Mucosa of descending colon (tissue), 3 donors: ENCODE measurements around the gene MEGF11. TPM values are rescaled to one million over a fixed set of nuclear protein-coding genes. Genes with fewer than 3 reads are reported as not detected.

Experiments
- ATAC-seq: fragments of 200-7000 bp; cut with Tn5 transposase; one replicate; pipeline ENCODE4 v1.9.1; 2020; ENCODE audit warnings: mild to moderate bottlenecking, moderate library complexity
- DNase-seq, 3 donors: peaks; one replicate each; pipeline ENCODE4 v3.0.0-alpha.2; 2020
- H3K36me3 ChIP-seq: fragments of 200-600 bp; one replicate; pipeline ENCODE4 v1.8.0; 2021; ENCODE audit warnings: low read depth, mild to moderate bottlenecking
- H3K4me1 ChIP-seq: fragments of 200-600 bp; one replicate; pipeline ENCODE4 v1.8.0; 2021; ENCODE audit warnings: low read depth, mild to moderate bottlenecking
- H3K4me3 ChIP-seq: fragments of 200-600 bp; one replicate; pipeline ENCODE4 v1.8.0; 2021; ENCODE audit warnings: mild to moderate bottlenecking
- H3K9me3 ChIP-seq: fragments of 200-600 bp; one replicate; pipeline ENCODE4 v1.8.0; 2021; ENCODE audit warnings: mild to moderate bottlenecking
- intact Hi-C, 2 donors: fragments of 100-400 bp; cut with DNase I in 1 of 2; cut with micrococcal nuclease in 1 of 2; formaldehyde crosslinking; loops; one replicate each; pipeline versions ENCODE4 v1.11.0 to v1.11.1; 2022; cut with DNase I, micrococcal nuclease
- total RNA-seq, 3 donors: library from RNA; stranded (reverse); fragmentation: NEBNext Ultra II Directional in 2 of 3; extraction: Animal tissue kit (Norgen Biotek cat#: 25700) in 2 of 3; gene quantifications; one replicate each; pipeline versions ENCODE4 v1.2.1 to v1.2.4, GENCODE V29; 2021 to 2023
- TF ChIP-seq, protein P1 (sequence below): fragments of 200-600 bp; IDR thresholded peaks from one replicate; pipeline ENCODE4 v1.8.0; 2022; ENCODE audit warnings: antibody characterized with exemption, mild to moderate bottlenecking
- donor health status: DM: no; HTN: no; CAD: no; lungs with moderate emphysema.
- donor health status: DM: no; HTN: no; CAD: no.
- donor health status: DM: no; HTN: yes; CAD: no.

The MEGF11 gene
- total RNA-seq, 3 donors from 2014 or later: 0.12 to 0.29 (median 0.19) TPM

DNA sequence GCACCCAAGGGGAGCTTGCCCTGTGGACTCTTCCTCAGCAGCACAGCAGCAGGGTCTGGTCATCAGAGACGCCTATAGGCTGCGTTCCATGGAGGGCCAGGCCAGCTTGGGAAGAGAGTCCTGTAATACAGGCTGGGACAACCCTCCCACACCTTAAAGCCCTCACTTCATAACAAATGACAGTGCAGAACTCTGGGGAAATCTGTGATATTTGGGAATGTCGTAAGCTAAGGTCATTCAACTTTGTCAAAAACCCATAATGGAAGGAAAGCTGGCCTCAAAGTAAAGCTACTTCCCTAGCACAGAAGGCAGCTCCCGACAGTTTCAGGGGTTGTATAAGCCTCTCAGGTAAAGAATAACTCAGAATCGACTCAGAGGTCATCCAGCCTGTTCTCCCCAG lies 133.1 kb downstream of the MEGF11 start:
- no peak for DNase-seq
- Histone ChIP-seq H3K4me3 (no peak overlapping the region), H3K36me3 (no peaks in the 10 kb centered on the region), H3K9me3 (no peaks in the 10 kb centered on the region), H3K4me1 (no peaks in the 10 kb centered on the region)
- no peak for ATAC-seq
- intact Hi-C loops: no loop called here
- TF ChIP-seq, protein P1, sequence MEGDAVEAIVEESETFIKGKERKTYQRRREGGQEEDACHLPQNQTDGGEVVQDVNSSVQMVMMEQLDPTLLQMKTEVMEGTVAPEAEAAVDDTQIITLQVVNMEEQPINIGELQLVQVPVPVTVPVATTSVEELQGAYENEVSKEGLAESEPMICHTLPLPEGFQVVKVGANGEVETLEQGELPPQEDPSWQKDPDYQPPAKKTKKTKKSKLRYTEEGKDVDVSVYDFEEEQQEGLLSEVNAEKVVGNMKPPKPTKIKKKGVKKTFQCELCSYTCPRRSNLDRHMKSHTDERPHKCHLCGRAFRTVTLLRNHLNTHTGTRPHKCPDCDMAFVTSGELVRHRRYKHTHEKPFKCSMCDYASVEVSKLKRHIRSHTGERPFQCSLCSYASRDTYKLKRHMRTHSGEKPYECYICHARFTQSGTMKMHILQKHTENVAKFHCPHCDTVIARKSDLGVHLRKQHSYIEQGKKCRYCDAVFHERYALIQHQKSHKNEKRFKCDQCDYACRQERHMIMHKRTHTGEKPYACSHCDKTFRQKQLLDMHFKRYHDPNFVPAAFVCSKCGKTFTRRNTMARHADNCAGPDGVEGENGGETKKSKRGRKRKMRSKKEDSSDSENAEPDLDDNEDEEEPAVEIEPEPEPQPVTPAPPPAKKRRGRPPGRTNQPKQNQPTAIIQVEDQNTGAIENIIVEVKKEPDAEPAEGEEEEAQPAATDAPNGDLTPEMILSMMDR: no peak

DNA sequence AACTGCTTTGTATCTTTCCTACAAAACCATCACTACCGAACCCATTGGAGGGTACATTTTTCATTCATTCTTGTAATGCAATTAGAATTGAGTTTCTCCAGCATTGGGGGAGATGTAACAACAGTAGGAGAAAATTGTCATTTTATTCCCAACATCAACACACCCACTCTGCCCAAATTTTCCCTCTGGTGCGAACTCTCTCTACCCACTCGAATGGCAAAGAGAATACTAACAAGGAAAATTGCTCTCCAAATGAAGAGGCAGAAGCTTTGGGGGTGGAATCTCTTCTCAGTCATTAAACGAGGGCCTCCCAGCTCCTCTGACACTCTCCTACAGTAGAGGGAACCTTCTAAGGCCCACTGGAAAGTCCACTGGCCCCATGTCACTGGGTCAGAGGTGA lies 135.7 kb downstream of the MEGF11 start:
- Histone ChIP-seq H3K9me3 (no peaks in the 10 kb centered on the region), H3K36me3 (no peaks in the 10 kb centered on the region), H3K4me1 (no peaks in the 10 kb centered on the region), H3K4me3 (no peak overlapping the region)
- TF ChIP-seq, protein P1: no peak
- intact Hi-C loops: no loop called here
- DNase-seq (no peak), ATAC-seq (no peak)

DNA sequence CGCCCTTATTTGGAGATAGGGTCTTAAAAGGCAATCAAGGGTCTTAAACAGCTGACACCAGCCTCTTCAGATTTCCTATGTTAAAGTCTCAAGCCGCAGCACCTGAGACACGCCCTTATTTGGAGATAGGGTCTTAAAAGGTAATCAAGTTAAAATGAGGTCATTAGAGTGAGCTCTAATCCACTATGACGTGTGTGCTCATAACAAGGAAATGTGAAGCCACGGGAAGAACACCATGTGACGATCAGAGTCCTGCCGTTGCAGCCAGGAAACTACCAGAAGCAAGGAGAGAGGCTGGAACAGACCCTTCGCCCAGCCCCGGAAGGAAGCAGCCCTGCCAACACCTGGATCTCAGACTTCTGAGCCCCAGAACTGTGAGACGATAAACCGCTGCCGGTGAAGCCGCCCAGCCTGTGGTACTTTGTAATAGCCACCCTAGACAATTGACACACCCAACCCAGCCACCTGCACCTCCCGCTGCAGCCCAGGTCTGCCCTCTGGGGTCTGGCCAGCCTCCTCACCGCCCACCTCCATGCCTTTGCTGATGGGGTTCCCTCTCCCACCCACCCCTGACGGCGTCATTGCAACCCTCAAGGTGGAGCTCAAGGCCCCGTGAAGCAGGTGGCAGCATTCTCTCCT lies 137.9 kb downstream of the MEGF11 start:
- ATAC-seq (peak; percentile 87), DNase-seq (peak in 2 of 3 donors; percentile 31 to 46)
- no peaks in the 10 kb centered on the region for H3K9me3 ChIP-seq
- intact Hi-C loops: no loop called here
- no peaks in the 10 kb centered on the region for H3K36me3 ChIP-seq
- H3K4me3 ChIP-seq: no peak overlapping the region
- no peaks in the 10 kb centered on the region for H3K4me1 ChIP-seq
- TF ChIP-seq, protein P1: no peak

DNA sequence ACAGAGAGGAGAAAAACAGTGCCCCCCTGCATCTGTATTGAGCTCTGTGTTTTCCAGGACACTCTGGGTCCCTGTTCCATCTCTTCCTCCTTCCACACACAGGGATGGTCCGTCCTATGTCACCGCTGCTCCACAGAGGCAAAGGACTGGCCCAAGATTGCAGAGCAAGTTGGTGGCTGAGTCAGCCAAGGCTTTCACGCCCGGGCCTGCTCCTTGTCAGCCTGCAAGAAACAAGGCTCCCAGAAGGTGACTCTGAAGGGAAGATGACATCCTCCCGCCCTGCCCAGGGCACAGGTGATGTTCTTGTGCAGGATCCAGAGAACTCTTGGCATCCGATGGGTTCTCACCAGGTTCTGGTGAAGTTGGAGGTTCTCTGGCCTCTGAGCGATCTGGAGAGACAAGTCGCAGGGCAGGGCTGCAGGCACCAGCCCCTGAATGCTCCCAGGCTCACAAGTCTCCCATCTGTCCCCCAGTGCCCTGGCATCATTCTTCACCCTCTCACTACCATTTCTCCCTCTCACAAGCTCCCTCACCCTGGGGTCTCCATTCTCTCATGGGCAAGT lies 138.6 kb downstream of the MEGF11 start:
- DNase-seq (no peak), ATAC-seq (no peak)
- H3K36me3 ChIP-seq: no peaks in the 10 kb centered on the region
- no peaks in the 10 kb centered on the region for H3K4me1 ChIP-seq
- TF ChIP-seq, protein P1: no peak
- intact Hi-C loops: no loop called here
- no peak overlapping the region for H3K4me3 ChIP-seq
- H3K9me3 ChIP-seq: no peaks in the 10 kb centered on the region

DNA sequence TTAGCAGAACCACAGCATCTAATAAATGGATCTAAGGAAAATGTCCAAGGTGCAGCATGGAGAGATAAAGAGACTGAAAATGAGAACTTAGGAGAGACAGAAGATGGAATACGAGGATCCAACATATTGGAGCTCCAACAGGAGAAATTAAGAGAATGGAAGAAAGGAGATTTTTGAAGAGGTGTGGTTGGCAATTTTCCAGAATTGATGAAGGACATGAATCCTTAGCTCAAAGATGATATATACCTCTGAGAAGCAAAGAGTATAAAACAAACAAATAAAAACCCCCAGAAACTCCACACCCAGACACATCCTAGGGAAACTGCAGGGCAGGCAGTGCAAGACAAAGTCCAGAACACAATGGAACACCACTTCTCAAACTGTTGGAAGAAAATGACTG lies 141.2 kb downstream of the MEGF11 start:
- TF ChIP-seq, protein P1: no peak
- DNase-seq: no peak
- Histone ChIP-seq H3K4me3 (no peak overlapping the region), H3K9me3 (no peaks in the 10 kb centered on the region), H3K4me1 (no peaks in the 10 kb centered on the region), H3K36me3 (no peaks in the 10 kb centered on the region)
- no peak for ATAC-seq
- intact Hi-C loops: no loop called here
